OCI-LY1 (cell line): ENCODE measurements around the gene VMA21.

ENCODE experiments used
- H2AFZ ChIP-seq: fragments of 200-600 bp; sonication (generic), shearing (Covaris generic); 2 replicates; pipeline ENCODE4 v1.6.0; 2014; ENCODE audit warnings: antibody characterized with exemption, mild to moderate bottlenecking, low read length
- H3F3A ChIP-seq: fragments of 200-600 bp; sonication (generic), shearing (Covaris generic); 2 replicates; pipeline ENCODE4 v1.6.0; 2014; ENCODE audit warnings: mild to moderate bottlenecking, antibody characterized with exemption, low read length, moderate library complexity; ENCODE audit not compliant: insufficient read depth
- H3K27ac ChIP-seq: fragments of 200-600 bp; sonication (generic); 2 replicates; pipeline ENCODE4 v1.5.1; 2014; ENCODE audit warnings: low read length, mixed run types, mild to moderate bottlenecking, low read depth; ENCODE audit not compliant: poor library complexity, severe bottlenecking
- H3K27me3 ChIP-seq: fragments of 200-600 bp; sonication (generic); 2 replicates; pipeline ENCODE4 v1.6.0; 2014; ENCODE audit warnings: antibody characterized with exemption, mild to moderate bottlenecking, low read length, moderate library complexity; ENCODE audit not compliant: insufficient read depth
- H3K36me3 ChIP-seq: fragments of 200-600 bp; sonication (generic); 2 replicates; pipeline ENCODE4 v1.6.1; 2014; ENCODE audit warnings: mild to moderate bottlenecking, antibody characterized with exemption, low read length, moderate library complexity, mixed read lengths; ENCODE audit not compliant: insufficient read depth
- H3K4me1 ChIP-seq: fragments of 200-600 bp; sonication (generic); 2 replicates; pipeline ENCODE4 v1.5.1; 2014; ENCODE audit warnings: mild to moderate bottlenecking, low read length, moderate library complexity; ENCODE audit not compliant: insufficient read depth, severe bottlenecking
- H3K4me2 ChIP-seq: fragments of 200-600 bp; sonication (generic), shearing (Covaris generic); 2 replicates; pipeline ENCODE4 v1.6.1; 2014; ENCODE audit warnings: low read length
- H3K4me3 ChIP-seq: fragments of 200-600 bp; sonication (generic); 2 replicates; pipeline ENCODE4 v1.5.1; 2014; ENCODE audit warnings: low read length, low read depth, mild to moderate bottlenecking, mixed read lengths; ENCODE audit not compliant: poor library complexity, severe bottlenecking
- H3K79me2 ChIP-seq: fragments of 200-600 bp; shearing (Covaris generic); 2 replicates; pipeline ENCODE4 v1.6.1; 2016; ENCODE audit warnings: mixed run types, low read length, mixed read lengths; ENCODE audit not compliant: insufficient read depth
- H3K9ac ChIP-seq: fragments of 200-600 bp; sonication (generic), shearing (Covaris generic); 2 replicates; pipeline ENCODE4 v1.6.1; 2014; ENCODE audit warnings: mild to moderate bottlenecking, low read length, mixed read lengths
- H3K9me2 ChIP-seq: fragments of 200-600 bp; sonication (generic), shearing (Covaris generic); 2 replicates; pipeline ENCODE4 v1.6.1; 2014; ENCODE audit warnings: low read depth, mild to moderate bottlenecking, low read length, mixed read lengths
- H3K9me3 ChIP-seq: fragments of 200-600 bp; shearing (Covaris generic); 2 replicates; pipeline ENCODE4 v1.6.1; 2014; ENCODE audit warnings: low read length, mixed read lengths
- H4K20me1 ChIP-seq: fragments of 200-600 bp; sonication (generic), shearing (Covaris generic); 2 replicates; pipeline ENCODE4 v1.6.0; 2016; ENCODE audit warnings: mild to moderate bottlenecking, low read length; ENCODE audit not compliant: insufficient read depth
- CTCF ChIP-seq: fragments of 200-600 bp; sonication (generic), shearing (Covaris generic); IDR thresholded peaks from 2 replicates; pipeline ENCODE4 v1.5.1; 2017; ENCODE audit warnings: mild to moderate bottlenecking, antibody characterized with exemption, low read length, moderate library complexity, mixed read lengths
- EZH2 ChIP-seq: fragments of 200-600 bp; sonication (generic), shearing (Covaris generic); IDR thresholded peaks from 2 replicates; pipeline ENCODE4 v1.8.0; 2017; ENCODE audit warnings: borderline replicate concordance, mixed run types, mild to moderate bottlenecking, antibody characterized with exemption, low read length, moderate library complexity, mixed read lengths

The VMA21 gene

GRCh38 chrX:151458824-151459223 lies 61.8 kb downstream of the VMA21 start:
- Histone ChIP-seq H3K9me2 (no peaks in the 10 kb centered on the region), H3K4me2 (no peak overlapping the region), H3F3A (no peaks in the 10 kb centered on the region), H3K9me3 (no peaks in the 10 kb centered on the region), H3K4me1 (no peaks in the 10 kb centered on the region), H3K27me3 (no peaks in the 10 kb centered on the region), H3K36me3 (no peaks in the 10 kb centered on the region), H3K9ac (no peak overlapping the region), H3K79me2 (no peaks in the 10 kb centered on the region), H3K27ac (no peak overlapping the region), H3K4me3 (no peak overlapping the region), H2AFZ (no peak overlapping the region), H4K20me1 (no peaks in the 10 kb centered on the region)
- TF ChIP-seq CTCF, result no peak
- no peak for TF ChIP-seq EZH2
